Adrenal gland (tissue), 12 donors: ENCODE results near the gene CLASP2. TPM values are rescaled to one million over a fixed set of nuclear protein-coding genes. Genes with fewer than 3 reads are reported as not detected.
"Not testable (repeated sequence)": the region's sequence is repeated elsewhere in the genome, so short reads cannot be mapped to it uniquely, and the experiment has no call there.

Experiments
- DNase-seq, 7 donors: peaks; one replicate each; pipeline ENCODE4 v3.0.0-alpha.2; 2019 to 2020
- H3K27ac ChIP-seq, 5 donors: fragments of 200-600 bp; sonication (generic) in 4 of 5; 1 replicate in 3 of 5; 2 replicates in 2 of 5; pipeline versions ENCODE4 v1.5.1 to v1.8.0; 2016 to 2020; ENCODE audit warnings: mild to moderate bottlenecking in 1 of 5
- H3K27me3 ChIP-seq: fragments of 200-600 bp; 2 replicates; pipeline ENCODE4 v1.8.0; 2021
- H3K36me3 ChIP-seq, 2 donors: fragments of 200-600 bp; replicated peaks in 1 of 2; 1 replicate in 1 of 2; 2 replicates in 1 of 2; pipeline versions ENCODE4 v1.5.1 to v1.8.0; 2018 to 2022
- H3K4me1 ChIP-seq, 2 donors: fragments of 200-600 bp; replicated peaks in 1 of 2; 1 replicate in 1 of 2; 2 replicates in 1 of 2; pipeline versions ENCODE4 v1.5.1 to v1.8.0; 2018 to 2021
- H3K4me3 ChIP-seq, 4 donors: fragments of 200-600 bp; sonication (generic) in 3 of 4; one replicate each; pipeline ENCODE4 v1.5.1; 2016 to 2018
- H3K9me3 ChIP-seq, 3 donors: fragments of 200-600 bp; sonication (generic) in 1 of 3; replicated peaks in 1 of 3; 1 replicate in 2 of 3; 2 replicates in 1 of 3; pipeline versions ENCODE4 v1.5.1 to v1.8.0; 2016 to 2021
- POLR2A ChIP-seq, 2 donors: fragments of 450-650 bp; IDR thresholded peaks; one replicate each; pipeline ENCODE4 v1.6.1; 2017; ENCODE audit warnings: antibody characterized with exemption in 2 of 2, mild to moderate bottlenecking in 2 of 2, moderate library complexity in 1 of 2
- WGBS, 4 donors: extraction: QIAGEN DNeasy Blood & Tissue Kit in 2 of 4; methylation state at CpG; one replicate each; pipeline versions ENCODE4 v1.1.5 to v1.1.7; 2013 to 2017; 5-methylcytosine and 5-hydroxymethylcytosine counted together
- intact Hi-C, 2 donors: fragments of 100-400 bp; cut with DNase I; formaldehyde crosslinking; loops; one replicate each; pipeline versions ENCODE4 v1.14.1 to v1.15.0; 2022 to 2023
- polyA plus RNA-seq, 3 donors: library from polyadenylated mRNA; stranded (reverse); fragments of 200-250 nt in 2 of 3; fragments of 350-450 nt in 1 of 3; fragmentation: Illumina TruSeq in 1 of 3; extraction: RNeasy Lipid Tissue Mini Kit (QIAGEN cat#74804) in 1 of 3; gene quantifications; one replicate each; pipeline ENCODE4 v1.2.3, GENCODE V29; 2013 to 2014
- small RNA-seq, 2 donors: library from RNA; depleted of rRNA; stranded (forward); fragments of <200 nt; gene quantifications; one replicate each; pipeline ENCODE3, GENCODE V24; 2016
- total RNA-seq, 9 donors: library from RNA; depleted of rRNA in 4 of 9; stranded (reverse); fragments of >200 nt in 4 of 9; fragments of 120-200 nt in 1 of 9; fragmentation: NEBNext Ultra II Directional in 1 of 9; extraction: Animal tissue kit (Norgen Biotek cat#: 25700) in 1 of 9; gene quantifications; one replicate each; pipeline versions ENCODE4 v1.1.0 to v1.2.4, GENCODE V29; 2013 to 2023
- TF ChIP-seq, protein P1 (sequence below), 6 experiments: fragments of 450-650 bp in 4 of 6; fragments of 200-600 bp in 2 of 6; sonication (generic) in 1 of 6; IDR thresholded peaks; 1 replicate in 5 of 6; 2 replicates in 1 of 6; pipeline versions ENCODE4 v1.5.1 to v1.8.0; 2016 to 2021; ENCODE audit warnings: antibody characterized with exemption in 6 of 6, mild to moderate bottlenecking in 2 of 6, moderate library complexity in 1 of 6
- donor health status: healthy with polysubstance abuse.
- donor health status: Bipolar disorder and iron deficiency.
- donor health status: DM: yes; HTN: yes; CAD: no.
- donor health status: DM: no; HTN: no; CAD: no.
- donor health status: DM: no; HTN: no; CAD: no.
- donor health status: DM: yes; HTN: yes; CAD: no.

The CLASP2 gene
- total and polyA plus RNA-seq, 12 donors: 17.0 to 85.4 (median 67.1) TPM

GRCh38 chr3:33453331-33453761 is 264.7 kb downstream of the CLASP2 start:
- Histone ChIP-seq H3K9me3 (no peaks in the 10 kb centered on the region), H3K4me3 (no peak overlapping the region), H3K4me1 (no peaks in the 10 kb centered on the region), H3K36me3 (no peaks in the 10 kb centered on the region), H3K27ac (no peak overlapping the region), H3K27me3 (no peaks in the 10 kb centered on the region)
- WGBS, 4 donors: 93 to 98% (median 95%) methylated on average over 11 to 19 of the region's 19 CpGs
- intact Hi-C loops: no loop called here
- TF ChIP-seq POLR2A (IDR thresholded peaks at IDR 0.05): no peak
- TF ChIP-seq, protein P1, sequence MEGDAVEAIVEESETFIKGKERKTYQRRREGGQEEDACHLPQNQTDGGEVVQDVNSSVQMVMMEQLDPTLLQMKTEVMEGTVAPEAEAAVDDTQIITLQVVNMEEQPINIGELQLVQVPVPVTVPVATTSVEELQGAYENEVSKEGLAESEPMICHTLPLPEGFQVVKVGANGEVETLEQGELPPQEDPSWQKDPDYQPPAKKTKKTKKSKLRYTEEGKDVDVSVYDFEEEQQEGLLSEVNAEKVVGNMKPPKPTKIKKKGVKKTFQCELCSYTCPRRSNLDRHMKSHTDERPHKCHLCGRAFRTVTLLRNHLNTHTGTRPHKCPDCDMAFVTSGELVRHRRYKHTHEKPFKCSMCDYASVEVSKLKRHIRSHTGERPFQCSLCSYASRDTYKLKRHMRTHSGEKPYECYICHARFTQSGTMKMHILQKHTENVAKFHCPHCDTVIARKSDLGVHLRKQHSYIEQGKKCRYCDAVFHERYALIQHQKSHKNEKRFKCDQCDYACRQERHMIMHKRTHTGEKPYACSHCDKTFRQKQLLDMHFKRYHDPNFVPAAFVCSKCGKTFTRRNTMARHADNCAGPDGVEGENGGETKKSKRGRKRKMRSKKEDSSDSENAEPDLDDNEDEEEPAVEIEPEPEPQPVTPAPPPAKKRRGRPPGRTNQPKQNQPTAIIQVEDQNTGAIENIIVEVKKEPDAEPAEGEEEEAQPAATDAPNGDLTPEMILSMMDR (IDR thresholded peaks at IDR 0.05): no peak
- DNase-seq: no peak

DNA sequence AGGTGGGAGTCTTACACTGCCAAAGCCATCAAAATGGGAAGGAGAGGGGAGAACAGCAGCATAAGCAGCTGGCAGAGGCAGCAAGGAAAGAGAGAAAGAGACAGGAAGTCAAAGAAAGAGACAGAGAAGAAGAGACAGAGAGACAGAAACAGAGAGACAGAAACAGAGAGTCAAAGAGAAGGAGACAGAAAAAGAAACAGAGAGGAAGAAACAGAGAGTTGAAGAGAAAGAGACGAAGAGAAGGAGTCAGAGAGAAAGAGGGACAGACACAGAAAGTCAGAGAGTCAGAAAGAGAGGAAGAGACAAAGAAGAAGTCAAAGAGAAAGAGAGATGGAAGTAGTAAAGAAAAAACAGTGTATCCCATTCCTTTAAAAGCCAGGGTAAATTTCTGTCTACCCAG is 266.1 kb downstream of the CLASP2 start:
- H3K27me3 ChIP-seq, H3K9me3 ChIP-seq, H3K4me1 ChIP-seq, DNase-seq, H3K27ac ChIP-seq, H3K4me3 ChIP-seq, intact Hi-C loops, H3K36me3 ChIP-seq: not testable (repeated sequence)
- 86 to 100% (median 90%) methylated on average over 1 of the region's 1 CpG for whole genome bisulfite sequencing, 4 donors

- DNase-seq: no peak
- H3K9me3 ChIP-seq: no peaks in the 10 kb centered on the region
- no peaks in the 10 kb centered on the region for H3K36me3 ChIP-seq
- intact Hi-C loops: loop anchor here in 1 of 2 donors (10.0 kb wide), 1 partner anchor 97 kb away; no protein-coding TSS in a partner anchor
- no peak overlapping the region for H3K27ac ChIP-seq
- no peaks in the 10 kb centered on the region for H3K4me1 ChIP-seq
- 92 to 94% (median 93%) methylated on average over 15 of the region's 15 CpGs for WGBS, 4 donors
- H3K4me3 ChIP-seq: no peak overlapping the region
- TF ChIP-seq, protein P1 (IDR thresholded peaks at IDR 0.05): no peak
- TF ChIP-seq POLR2A (IDR thresholded peaks at IDR 0.05): no peak
- H3K27me3 ChIP-seq: no peaks in the 10 kb centered on the region
These were observed 270.1 kb downstream of the CLASP2 start for GRCh38 chr3:33447958-33448357.

DNA sequence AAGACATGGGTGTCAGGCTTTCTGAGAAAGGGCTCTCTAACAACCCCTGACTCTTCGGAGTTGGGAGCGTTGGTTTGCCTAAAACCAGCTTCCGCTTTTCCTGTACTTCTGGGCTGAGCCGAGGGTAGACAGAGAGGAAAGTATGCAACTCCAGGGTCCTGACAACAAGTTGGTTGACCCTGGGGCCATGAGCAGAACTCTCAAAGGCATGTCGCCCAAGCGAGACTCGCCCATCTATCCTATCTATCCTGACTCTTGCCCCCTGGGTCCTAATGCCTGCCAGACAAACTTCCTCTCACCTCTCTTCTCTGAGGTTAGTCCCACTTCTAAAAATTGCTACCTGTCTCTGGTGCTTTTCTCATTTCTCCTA is 270.8 kb downstream of the CLASP2 start:
- 80 to 89% (median 85%) methylated on average over 7 of the region's 7 CpGs for WGBS, 4 donors
- H3K27me3 ChIP-seq, DNase-seq, H3K4me3 ChIP-seq, H3K9me3 ChIP-seq, H3K27ac ChIP-seq, H3K4me1 ChIP-seq, H3K36me3 ChIP-seq: not testable (repeated sequence)
- intact Hi-C loops: loop anchor here in 1 of 2 donors (10.0 kb wide), 1 partner anchor 98 kb away; no protein-coding TSS in a partner anchor

Small RNA genes within 50 kb of the gene (small RNA-seq; reads per million reads assigned to genes)
- 0 reads per million in 2 donors for gene COX6CP10
- gene RNA5SP128: 0 reads per million in 2 donors

Other genes starting within 250 kb of the CLASP2 start
- gene PDCD6IP, start 80.4 kb upstream of the CLASP2 start, total RNA-seq: 100 to 1,000 TPM in 6 of 9 donors, 10 to 100 TPM in 3; 92.1 to 246 (median 193) TPM
- 100 to 1,000 TPM in 1 of 3 donors, 10 to 100 TPM in 2; 38.2 to 104 (median 42.7) TPM for gene PDCD6IP, start 80.4 kb upstream of the CLASP2 start, polyA plus RNA-seq